Natural killer cell (primary cell): ENCODE results near the gene ZNF750. TPM values are rescaled to one million over a fixed set of nuclear protein-coding genes. Genes with fewer than 3 reads are reported as not detected.

ENCODE experiments used
- ATAC-seq, 3 donors: fragments of 150-1000 bp in 2 of 3; fragments of 200-7000 bp in 1 of 3; cut with Tn5 transposase; 1 replicate in 1 of 3; 2 replicates in 2 of 3; pipeline ENCODE4 v1.10.0; 2021; ENCODE audit warnings: mild to moderate bottlenecking in 2 of 3, moderate library complexity in 2 of 3
- DNase-seq, 2 donors: peaks; one replicate each; pipeline versions ENCODE4 v3.0.0 to v3.0.0-alpha.2; 2013 to 2021; ENCODE audit warnings: mixed read lengths in 1 of 2
- H3K27ac ChIP-seq: one replicate; pipeline ENCODE4 v1.5.1; 2013; ENCODE audit warnings: mild to moderate bottlenecking, low read length
- H3K27me3 ChIP-seq: one replicate; pipeline ENCODE4 v1.6.1; 2013; ENCODE audit warnings: low read length; ENCODE audit not compliant: control insufficient read depth, insufficient read depth
- H3K36me3 ChIP-seq: one replicate; pipeline ENCODE4 v1.6.1; 2013; ENCODE audit warnings: low read length; ENCODE audit not compliant: control insufficient read depth, insufficient read depth
- H3K4me1 ChIP-seq: one replicate; pipeline ENCODE4 v1.6.1; 2013; ENCODE audit warnings: low read length; ENCODE audit not compliant: control insufficient read depth, insufficient read depth
- H3K4me3 ChIP-seq: one replicate; pipeline ENCODE4 v1.5.1; 2013; ENCODE audit warnings: low read length
- H3K9me3 ChIP-seq: one replicate; pipeline ENCODE4 v1.6.1; 2013; ENCODE audit warnings: low read length; ENCODE audit not compliant: control insufficient read depth, insufficient read depth
- H3K27ac Mint-ChIP-seq, 2 donors: one replicate each; pipeline ENCODE4 v1.8.0; 2022; ENCODE audit warnings: mild to moderate bottlenecking in 2 of 2, mixed read lengths in 2 of 2, moderate library complexity in 1 of 2
- H3K27me3 Mint-ChIP-seq, 2 donors: one replicate each; pipeline ENCODE4 v1.8.0; 2022; ENCODE audit warnings: low read depth in 2 of 2, mixed read lengths in 2 of 2
- H3K36me3 Mint-ChIP-seq: one replicate; pipeline ENCODE4 v1.8.0; 2022; ENCODE audit warnings: mixed read lengths
- H3K4me1 Mint-ChIP-seq, 2 donors: one replicate each; pipeline ENCODE4 v1.8.0; 2022; ENCODE audit warnings: mixed read lengths in 2 of 2
- H3K4me3 Mint-ChIP-seq: one replicate; pipeline ENCODE4 v1.8.0; 2022; ENCODE audit warnings: mild to moderate bottlenecking, moderate library complexity, mixed read lengths
- H3K9me3 Mint-ChIP-seq, 2 donors: one replicate each; pipeline ENCODE4 v1.8.0; 2022; ENCODE audit warnings: mixed read lengths in 2 of 2
- WGBS: methylation state at CpG from one replicate; pipeline ENCODE4 v1.1.7; 2013; ENCODE audit warnings: missing lambda C conversion rate; ENCODE audit not compliant: insufficient coverage; 5-methylcytosine and 5-hydroxymethylcytosine counted together
- intact Hi-C: fragments of 100-400 bp; cut with micrococcal nuclease; formaldehyde crosslinking; loops from one replicate; pipeline ENCODE4 v1.14.2; 2022
- total RNA-seq, 4 donors: library from RNA; stranded (reverse); fragments of 120-200 nt in 1 of 4; gene quantifications; one replicate each; pipeline versions ENCODE4 v1.2.3 to v1.2.4, GENCODE V29; 2013 to 2022
- TF ChIP-seq, protein P1 (sequence below): fragments of 200-600 bp; IDR thresholded peaks from one replicate; pipeline ENCODE4 v1.8.0; 2022; ENCODE audit warnings: antibody characterized with exemption

The ZNF750 gene
- total RNA-seq, 3 donors from 2014 or later (not counting 1 experiment from before 2014, with no cell fraction given) = not detected

DNA sequence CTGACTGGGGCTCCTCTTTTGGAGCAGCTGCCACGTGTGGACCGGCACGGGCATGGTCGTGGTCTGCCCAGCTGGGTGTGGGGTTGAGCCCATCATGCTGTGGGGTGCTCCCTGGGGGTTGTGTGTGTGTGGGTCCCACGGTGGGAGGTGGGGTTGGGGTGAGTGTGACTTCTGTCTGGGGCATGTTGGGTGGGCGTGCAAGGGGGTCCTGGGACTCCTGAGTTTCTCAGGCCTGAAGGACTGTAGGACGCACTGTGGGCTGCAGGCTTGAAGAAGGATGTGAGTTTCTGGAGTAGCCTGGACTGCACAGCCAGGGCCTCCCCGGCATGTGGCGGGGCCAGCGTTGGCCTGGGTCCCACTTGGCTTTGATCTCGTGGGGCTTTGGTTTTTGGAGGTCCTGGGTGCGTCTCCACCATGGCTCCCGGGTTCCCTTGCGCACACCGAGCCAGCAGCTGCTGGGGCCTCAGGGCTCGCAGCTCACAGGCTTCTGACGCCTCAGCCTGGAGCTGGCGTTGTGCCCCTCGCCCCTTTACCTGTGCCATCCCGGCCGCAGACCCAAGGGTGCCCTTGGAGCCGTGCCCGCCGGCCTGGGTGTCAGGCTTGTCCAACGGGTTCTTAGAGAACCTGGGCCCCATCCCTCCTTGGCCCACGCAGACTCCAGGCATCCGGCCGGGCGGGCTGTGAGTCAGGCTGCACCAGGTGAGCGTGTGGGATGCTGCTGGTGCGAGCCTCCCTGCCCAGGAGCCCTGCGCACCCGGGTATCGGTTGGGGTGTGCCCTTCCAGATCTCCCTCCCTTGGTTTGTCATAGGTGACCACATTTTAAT lies 34.4 kb upstream of the ZNF750 start:
- WGBS = 90% methylated on average over 34 of the region's 34 CpGs
- no peak overlapping the region for H3K27ac ChIP-seq
- ATAC-seq (no peak), DNase-seq (no peak)
- peaks cover 9% of the 10 kb centered on the region for H3K36me3 ChIP-seq
- no peaks in the 10 kb centered on the region for H3K36me3 Mint-ChIP-seq
- no peaks in the 10 kb centered on the region for H3K27me3 ChIP-seq
- H3K4me1 Mint-ChIP-seq = peaks cover 12 to 21% of the 10 kb centered on the region in 2 donors
- TF ChIP-seq, protein P1, sequence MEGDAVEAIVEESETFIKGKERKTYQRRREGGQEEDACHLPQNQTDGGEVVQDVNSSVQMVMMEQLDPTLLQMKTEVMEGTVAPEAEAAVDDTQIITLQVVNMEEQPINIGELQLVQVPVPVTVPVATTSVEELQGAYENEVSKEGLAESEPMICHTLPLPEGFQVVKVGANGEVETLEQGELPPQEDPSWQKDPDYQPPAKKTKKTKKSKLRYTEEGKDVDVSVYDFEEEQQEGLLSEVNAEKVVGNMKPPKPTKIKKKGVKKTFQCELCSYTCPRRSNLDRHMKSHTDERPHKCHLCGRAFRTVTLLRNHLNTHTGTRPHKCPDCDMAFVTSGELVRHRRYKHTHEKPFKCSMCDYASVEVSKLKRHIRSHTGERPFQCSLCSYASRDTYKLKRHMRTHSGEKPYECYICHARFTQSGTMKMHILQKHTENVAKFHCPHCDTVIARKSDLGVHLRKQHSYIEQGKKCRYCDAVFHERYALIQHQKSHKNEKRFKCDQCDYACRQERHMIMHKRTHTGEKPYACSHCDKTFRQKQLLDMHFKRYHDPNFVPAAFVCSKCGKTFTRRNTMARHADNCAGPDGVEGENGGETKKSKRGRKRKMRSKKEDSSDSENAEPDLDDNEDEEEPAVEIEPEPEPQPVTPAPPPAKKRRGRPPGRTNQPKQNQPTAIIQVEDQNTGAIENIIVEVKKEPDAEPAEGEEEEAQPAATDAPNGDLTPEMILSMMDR = no peak
- intact Hi-C loops = no loop called here
- no peak overlapping the region for H3K4me3 ChIP-seq
- no peaks in the 10 kb centered on the region for H3K9me3 Mint-ChIP-seq
- no peak overlapping the region for H3K4me3 Mint-ChIP-seq
- no peaks in the 10 kb centered on the region for H3K9me3 ChIP-seq
- H3K27ac Mint-ChIP-seq = no peak overlapping the region
- peaks cover 32% of the 10 kb centered on the region for H3K4me1 ChIP-seq
- H3K27me3 Mint-ChIP-seq = peaks cover 0 to under 1% of the 10 kb centered on the region in 2 donors

DNA sequence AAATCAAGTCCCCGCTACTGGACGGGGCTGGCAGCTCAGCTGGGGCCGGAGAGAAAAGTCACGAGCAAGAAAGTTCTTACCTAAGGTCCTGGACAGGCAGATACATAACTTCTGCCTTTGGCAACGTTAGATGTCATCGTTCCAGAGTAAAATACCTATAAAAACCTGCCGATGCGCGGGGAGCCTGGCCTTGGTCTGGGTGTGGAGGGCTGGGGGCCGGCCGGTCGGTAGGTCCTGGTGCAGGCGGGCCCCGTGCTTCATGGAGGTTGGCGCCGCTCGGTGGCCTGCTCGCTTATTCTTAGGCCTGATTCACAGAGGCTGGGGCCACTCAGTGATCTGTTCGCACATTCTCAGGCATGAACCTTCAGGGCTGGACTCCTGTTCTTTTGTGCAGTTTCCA lies 33.7 kb upstream of the ZNF750 start:
- H3K4me3 ChIP-seq = no peak overlapping the region
- TF ChIP-seq, protein P1 = no peak
- Mint-ChIP-seq H3K27me3 (no peaks in the 10 kb centered on the region), H3K27ac (no peak overlapping the region), H3K4me1 (peaks cover 5 to 17% of the 10 kb centered on the region in 2 donors), H3K36me3 (no peaks in the 10 kb centered on the region), H3K9me3 (no peaks in the 10 kb centered on the region), H3K4me3 (no peak overlapping the region)
- 97% methylated on average over 19 of the region's 19 CpGs for WGBS
- H3K36me3 ChIP-seq = peaks cover 9% of the 10 kb centered on the region
- peaks cover 25% of the 10 kb centered on the region for H3K4me1 ChIP-seq
- ATAC-seq (no peak), DNase-seq (no peak)
- H3K27ac ChIP-seq = no peak overlapping the region
- no peaks in the 10 kb centered on the region for H3K9me3 ChIP-seq
- intact Hi-C loops = no loop called here
- no peaks in the 10 kb centered on the region for H3K27me3 ChIP-seq

DNA sequence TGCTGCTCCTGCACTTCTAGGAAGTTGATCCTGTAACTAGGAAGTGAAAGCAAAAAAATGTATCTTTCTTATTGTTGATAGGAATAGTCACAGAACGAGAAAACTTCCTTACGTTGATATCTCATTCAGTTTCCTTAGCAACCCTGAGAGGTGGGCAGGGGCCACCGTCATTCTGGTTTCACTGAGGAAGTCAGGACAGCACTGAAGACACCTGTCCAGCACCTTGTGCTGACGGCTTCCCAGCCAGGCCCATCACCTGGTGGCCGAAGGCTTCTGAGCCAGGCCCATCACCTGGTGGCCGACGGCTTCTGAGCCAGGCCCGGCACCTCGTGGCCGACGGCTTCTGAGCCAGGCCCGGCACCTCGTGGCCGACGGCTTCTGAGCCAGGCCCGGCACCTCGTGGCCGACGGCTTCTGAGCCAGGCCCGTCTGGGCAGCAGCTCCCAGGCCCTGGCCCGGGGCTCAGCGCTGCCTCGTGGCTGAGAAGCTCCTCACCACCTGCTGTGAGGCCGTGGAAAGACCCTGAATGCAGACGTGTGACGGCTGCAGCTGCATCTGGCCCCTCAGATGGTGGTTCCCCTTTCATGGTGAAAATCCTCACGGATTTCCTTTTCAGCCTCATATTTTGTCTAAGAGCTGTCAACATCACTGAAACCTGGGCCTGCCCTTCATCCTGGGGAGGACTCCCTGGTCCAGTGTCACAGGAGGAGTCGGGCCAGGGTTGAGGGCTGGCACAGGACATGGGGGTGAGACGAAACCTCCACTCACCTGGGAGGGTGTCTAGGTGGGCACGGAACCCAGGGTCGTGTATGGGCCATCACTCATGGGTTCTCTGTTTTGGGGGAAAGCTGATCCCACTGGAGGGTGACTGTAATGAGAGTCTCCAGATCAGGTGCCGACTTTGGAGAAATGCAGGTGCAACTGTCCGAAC lies 33.0 kb upstream of the ZNF750 start:
- Mint-ChIP-seq H3K4me3 (no peak overlapping the region), H3K4me1 (peaks cover 0 to 16% of the 10 kb centered on the region in 2 donors), H3K36me3 (no peaks in the 10 kb centered on the region), H3K9me3 (no peaks in the 10 kb centered on the region), H3K27ac (no peak overlapping the region), H3K27me3 (no peaks in the 10 kb centered on the region)
- Histone ChIP-seq H3K4me1 (peaks cover 18% of the 10 kb centered on the region), H3K36me3 (peaks cover 9% of the 10 kb centered on the region), H3K27ac (no peak overlapping the region), H3K9me3 (no peaks in the 10 kb centered on the region), H3K4me3 (no peak overlapping the region), H3K27me3 (no peaks in the 10 kb centered on the region)
- no peak for ATAC-seq
- intact Hi-C loops = no loop called here
- TF ChIP-seq, protein P1 = no peak
- WGBS = 86% methylated on average over 33 of the region's 33 CpGs
- no peak for DNase-seq
